Right lobe of liver (tissue), 4 donors: ENCODE data around the gene MED27.

Experiments used
- POLR2A ChIP-seq: fragments of 450-650 bp; IDR thresholded peaks from one replicate; pipeline ENCODE4 v1.6.1; 2017; ENCODE audit warnings: antibody characterized with exemption, mild to moderate bottlenecking
- TF ChIP-seq, protein P1 (sequence below), 4 donors: fragments of 200-600 bp in 3 of 4; fragments of 450-650 bp in 1 of 4; IDR thresholded peaks; one replicate each; pipeline versions ENCODE4 v1.5.1 to v1.8.0; 2016 to 2022; ENCODE audit warnings: antibody characterized with exemption in 4 of 4, mild to moderate bottlenecking in 2 of 4
- donor health status: DM: no; HTN: no; CAD: no.
- donor health status: DM: no; HTN: no; CAD: no.
- donor health status: DM: no; HTN: yes; CAD: no.

- TF ChIP-seq, protein P1, sequence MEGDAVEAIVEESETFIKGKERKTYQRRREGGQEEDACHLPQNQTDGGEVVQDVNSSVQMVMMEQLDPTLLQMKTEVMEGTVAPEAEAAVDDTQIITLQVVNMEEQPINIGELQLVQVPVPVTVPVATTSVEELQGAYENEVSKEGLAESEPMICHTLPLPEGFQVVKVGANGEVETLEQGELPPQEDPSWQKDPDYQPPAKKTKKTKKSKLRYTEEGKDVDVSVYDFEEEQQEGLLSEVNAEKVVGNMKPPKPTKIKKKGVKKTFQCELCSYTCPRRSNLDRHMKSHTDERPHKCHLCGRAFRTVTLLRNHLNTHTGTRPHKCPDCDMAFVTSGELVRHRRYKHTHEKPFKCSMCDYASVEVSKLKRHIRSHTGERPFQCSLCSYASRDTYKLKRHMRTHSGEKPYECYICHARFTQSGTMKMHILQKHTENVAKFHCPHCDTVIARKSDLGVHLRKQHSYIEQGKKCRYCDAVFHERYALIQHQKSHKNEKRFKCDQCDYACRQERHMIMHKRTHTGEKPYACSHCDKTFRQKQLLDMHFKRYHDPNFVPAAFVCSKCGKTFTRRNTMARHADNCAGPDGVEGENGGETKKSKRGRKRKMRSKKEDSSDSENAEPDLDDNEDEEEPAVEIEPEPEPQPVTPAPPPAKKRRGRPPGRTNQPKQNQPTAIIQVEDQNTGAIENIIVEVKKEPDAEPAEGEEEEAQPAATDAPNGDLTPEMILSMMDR (IDR thresholded peaks at IDR 0.05): no peak
- no peak for TF ChIP-seq POLR2A
Measured at GRCh38 chr9:132023419-132024180, 56.1 kb downstream of the MED27 start.
